Keratinocyte (primary cell): ENCODE measurements around the gene TTC28.

Experiments used
- CTCF ChIP-seq, 3 experiments: IDR thresholded peaks in 1 of 3; conservative IDR thresholded peaks in 1 of 3; optimal IDR thresholded peaks in 1 of 3; 2 replicates in 2 of 3; 3 replicates in 1 of 3; pipeline versions ENCODE3 to v1.5.1; 2011; ENCODE audit warnings: low read length in 3 of 3, mild to moderate bottlenecking in 3 of 3, moderate library complexity in 2 of 3, control low read depth in 1 of 3, inconsistent platforms in 1 of 3; ENCODE audit not compliant: insufficient read depth in 2 of 3; ENCODE audit errors: extremely low read depth in 1 of 3
- EZH2 ChIP-seq: IDR thresholded peaks from one replicate; pipeline ENCODE4 v1.6.1; 2012; ENCODE audit warnings: inconsistent platforms, mild to moderate bottlenecking, low read length, moderate library complexity

DNA sequence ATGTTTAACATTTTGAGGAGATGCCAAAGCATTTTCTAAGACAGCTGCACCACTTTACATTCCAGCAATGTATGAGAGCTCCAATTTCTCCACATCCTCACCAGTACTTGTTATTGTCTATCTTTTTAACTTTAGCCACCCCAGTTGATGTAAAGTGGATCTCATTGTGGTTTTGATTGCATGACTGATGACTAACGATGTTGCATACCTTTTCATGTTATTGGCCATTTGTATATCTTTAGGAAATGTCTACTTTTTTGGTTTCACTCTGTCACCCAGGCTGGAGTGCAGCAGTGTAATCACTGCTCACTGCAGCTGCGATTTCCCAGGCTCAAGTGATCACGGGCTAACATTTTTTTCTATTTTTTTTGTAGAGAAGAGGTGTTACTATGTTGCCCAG is 8.9 kb downstream of the TTC28 start:
- TF ChIP-seq CTCF (optimal IDR thresholded peaks at IDR 0.05 in 1 of 3, IDR thresholded peaks at IDR 0.05 in 1 of 3, conservative IDR thresholded peaks at IDR 0.05 in 1 of 3; ENCODE audit: extremely low read depth in 1 of 3, insufficient read depth in 2 of 3, low read length in 3 of 3), result no peak
- no peak for TF ChIP-seq EZH2
